SK-N-SH treated with all-trans-retinoic acid at 6 μM for 48 hours (cell line): ENCODE results near the gene CPNE8.

Experiments
- ARNTL ChIP-seq: fragments of 450-650 bp; formaldehyde crosslinking; IDR thresholded peaks from 2 replicates; pipeline ENCODE4 v1.5.0; 2020; ENCODE audit warnings: low read depth, mild to moderate bottlenecking, moderate library complexity, borderline replicate concordance
- BACH2 ChIP-seq: fragments of 250-450 bp; sonication (Bioruptor Pico); IDR thresholded peaks from 2 replicates; pipeline ENCODE4 v1.9.0; 2021; ENCODE audit warnings: mild to moderate bottlenecking, borderline replicate concordance
- GLIS3 ChIP-seq: fragments of 250-450 bp; sonication (Bioruptor Pico); IDR thresholded peaks from 2 replicates; pipeline ENCODE4 v1.5.0; 2020; ENCODE audit warnings: mild to moderate bottlenecking, moderate library complexity
- ISL1 ChIP-seq: fragments of 250-450 bp; sonication (Bioruptor Pico); IDR thresholded peaks from 2 replicates; pipeline ENCODE4 v2.1.2; 2022; ENCODE audit warnings: mild to moderate bottlenecking, moderate library complexity
- OSR1 ChIP-seq: fragments of 250-450 bp; sonication (Bioruptor Pico); IDR thresholded peaks from 2 replicates; pipeline ENCODE4 v1.8.0; 2022; ENCODE audit warnings: moderate library complexity, mild to moderate bottlenecking, inconsistent platforms
- PATZ1 ChIP-seq: fragments of 250-450 bp; sonication (Bioruptor Pico); IDR thresholded peaks from 2 replicates; pipeline ENCODE4 v1.8.0; 2020; ENCODE audit warnings: mild to moderate bottlenecking, moderate library complexity, borderline replicate concordance
- PPARA ChIP-seq: fragments of 250-450 bp; sonication (Bioruptor Pico); IDR thresholded peaks from 2 replicates; pipeline ENCODE4 v1.5.0; 2020; ENCODE audit warnings: mild to moderate bottlenecking, borderline replicate concordance
- ZNF70 ChIP-seq: fragments of 450-650 bp; formaldehyde crosslinking; IDR thresholded peaks from 2 replicates; pipeline ENCODE4 v1.5.0; 2020; ENCODE audit warnings: mild to moderate bottlenecking, moderate library complexity
- TF ChIP-seq, protein P1 (sequence below): fragments of 250-450 bp; sonication (Bioruptor Pico); IDR thresholded peaks from 2 replicates; pipeline ENCODE4 v1.5.1; 2020; ENCODE audit warnings: low read depth, mild to moderate bottlenecking, moderate library complexity

DNA sequence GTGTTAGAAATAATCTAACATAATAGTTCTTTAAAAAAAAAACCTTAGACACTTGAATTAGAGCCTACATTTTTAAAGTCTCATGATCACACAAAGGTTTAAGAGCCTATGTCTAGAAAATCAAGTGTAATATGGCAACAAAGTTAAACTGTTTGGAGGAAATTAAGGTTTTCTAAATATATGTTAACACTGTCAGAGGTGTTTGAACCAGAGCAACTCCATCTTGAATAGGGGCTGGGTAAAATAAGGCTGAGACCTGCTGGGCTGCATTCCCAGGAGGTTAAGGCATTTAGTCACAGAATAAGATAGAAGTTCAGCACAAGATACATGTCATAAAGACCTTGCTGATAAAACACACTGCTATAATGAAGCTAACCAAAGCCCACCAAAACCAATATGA lies 12.4 kb downstream of the CPNE8 start:
- no peak for TF ChIP-seq PATZ1 (CRISPR knock-in tag)
- TF ChIP-seq BACH2 = no peak
- no peak for TF ChIP-seq ARNTL
- no peak for TF ChIP-seq OSR1 (CRISPR knock-in tag)
- TF ChIP-seq ZNF70 (CRISPR knock-in tag) = no peak
- no peak for TF ChIP-seq PPARA (CRISPR knock-in tag)
- no peak for TF ChIP-seq GLIS3 (CRISPR knock-in tag)
- no peak for TF ChIP-seq ISL1 (CRISPR knock-in tag)
- TF ChIP-seq, protein P1, sequence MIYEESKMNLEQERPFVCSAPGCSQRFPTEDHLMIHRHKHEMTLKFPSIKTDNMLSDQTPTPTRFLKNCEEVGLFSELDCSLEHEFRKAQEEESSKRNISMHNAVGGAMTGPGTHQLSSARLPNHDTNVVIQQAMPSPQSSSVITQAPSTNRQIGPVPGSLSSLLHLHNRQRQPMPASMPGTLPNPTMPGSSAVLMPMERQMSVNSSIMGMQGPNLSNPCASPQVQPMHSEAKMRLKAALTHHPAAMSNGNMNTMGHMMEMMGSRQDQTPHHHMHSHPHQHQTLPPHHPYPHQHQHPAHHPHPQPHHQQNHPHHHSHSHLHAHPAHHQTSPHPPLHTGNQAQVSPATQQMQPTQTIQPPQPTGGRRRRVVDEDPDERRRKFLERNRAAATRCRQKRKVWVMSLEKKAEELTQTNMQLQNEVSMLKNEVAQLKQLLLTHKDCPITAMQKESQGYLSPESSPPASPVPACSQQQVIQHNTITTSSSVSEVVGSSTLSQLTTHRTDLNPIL (CRISPR knock-in tag) = no peak
